Left ventricle myocardium inferior (tissue), 1 donor: ENCODE measurements around the gene MAML3. TPM values are rescaled to one million over a fixed set of nuclear protein-coding genes. Genes with fewer than 3 reads are reported as not detected.

ENCODE experiments used
- DNase-seq: peaks from one replicate; pipeline ENCODE4 v3.0.0-alpha.2; 2020
- H3K27ac ChIP-seq: fragments of 200-600 bp; replicated peaks from 2 replicates; pipeline ENCODE4 v1.8.0; 2021
- H3K27me3 ChIP-seq: fragments of 200-600 bp; 2 replicates; pipeline ENCODE4 v1.8.0; 2021; ENCODE audit warnings: low read depth
- H3K36me3 ChIP-seq: fragments of 200-600 bp; 2 replicates; pipeline ENCODE4 v1.8.0; 2021
- H3K4me1 ChIP-seq: fragments of 200-600 bp; 2 replicates; pipeline ENCODE4 v1.8.0; 2021
- H3K4me3 ChIP-seq: fragments of 200-600 bp; 2 replicates; pipeline ENCODE4 v1.8.0; 2021; ENCODE audit warnings: mild to moderate bottlenecking, moderate library complexity
- H3K9me3 ChIP-seq: fragments of 200-600 bp; replicated peaks from 2 replicates; pipeline ENCODE4 v1.8.0; 2021
- CTCF ChIP-seq: fragments of 200-600 bp; IDR thresholded peaks from 2 replicates; pipeline ENCODE4 v1.8.0; 2021; ENCODE audit warnings: antibody characterized with exemption, mild to moderate bottlenecking, borderline replicate concordance
- intact Hi-C: fragments of 100-400 bp; cut with micrococcal nuclease; formaldehyde crosslinking; loops from one replicate; pipeline ENCODE4 v1.11.0; 2022
- total RNA-seq: library from RNA; stranded (reverse); fragmentation: NEBNext Ultra II Directional; extraction: Animal tissue kit (Norgen Biotek cat#: 25700); gene quantifications from one replicate; pipeline ENCODE4 v1.2.1, GENCODE V29; 2021
- donor health status: DM: no; HTN: yes; CAD: no; lungs with severe emphysema.

Gene MAML3
- total RNA-seq, 1 donor from 2014 or later = 2.6 TPM

GRCh38 chr4:139972305-139972704 lies 181.7 kb downstream of the MAML3 start:
- H3K27me3 ChIP-seq = no peaks in the 10 kb centered on the region
- H3K36me3 ChIP-seq = no peaks in the 10 kb centered on the region
- no peak for DNase-seq
- TF ChIP-seq CTCF = no peak
- H3K27ac ChIP-seq = no peak overlapping the region
- peaks cover 33% of the 10 kb centered on the region for H3K4me1 ChIP-seq
- no peak overlapping the region for H3K4me3 ChIP-seq
- intact Hi-C loops = no loop called here
- H3K9me3 ChIP-seq = no peaks in the 10 kb centered on the region

- DNase-seq = no peak
- H3K4me1 ChIP-seq = peaks cover 22% of the 10 kb centered on the region
Observed at GRCh38 chr4:139971111-139971510, 182.9 kb downstream of the MAML3 start.

GRCh38 chr4:139969635-139970266 lies 184.2 kb downstream of the MAML3 start:
- no peaks in the 10 kb centered on the region for H3K9me3 ChIP-seq
- DNase-seq = no peak
- H3K27me3 ChIP-seq = no peaks in the 10 kb centered on the region
- peaks cover 25% of the 10 kb centered on the region for H3K4me1 ChIP-seq
- no peak overlapping the region for H3K27ac ChIP-seq
- H3K36me3 ChIP-seq = no peaks in the 10 kb centered on the region
- intact Hi-C loops = loop anchor here (5.0 kb wide), 1 partner anchor 47 kb away; no protein-coding TSS in a partner anchor
- no peak overlapping the region for H3K4me3 ChIP-seq
- no peak for TF ChIP-seq CTCF

More at GRCh38 chr4:139971111-139971510, 182.9 kb downstream of the MAML3 start:
- H3K27ac ChIP-seq = no peak overlapping the region
- H3K9me3 ChIP-seq = no peaks in the 10 kb centered on the region
- intact Hi-C loops = no loop called here
- no peak for TF ChIP-seq CTCF
- H3K4me3 ChIP-seq = no peak overlapping the region
- H3K27me3 ChIP-seq = no peaks in the 10 kb centered on the region
- no peaks in the 10 kb centered on the region for H3K36me3 ChIP-seq

GRCh38 chr4:139968831-139969230 lies 185.2 kb downstream of the MAML3 start:
- Histone ChIP-seq H3K4me3 (no peak overlapping the region), H3K9me3 (no peaks in the 10 kb centered on the region), H3K27me3 (no peaks in the 10 kb centered on the region), H3K27ac (no peak overlapping the region), H3K36me3 (no peaks in the 10 kb centered on the region), H3K4me1 (peaks cover 27% of the 10 kb centered on the region)
- intact Hi-C loops = loop anchor here (5.0 kb wide), 1 partner anchor 47 kb away; no protein-coding TSS in a partner anchor
- no peak for TF ChIP-seq CTCF
- DNase-seq = no peak

- H3K4me3 ChIP-seq = no peak overlapping the region
- H3K27me3 ChIP-seq = no peaks in the 10 kb centered on the region
- H3K4me1 ChIP-seq = peaks cover 37% of the 10 kb centered on the region
- DNase-seq = no peak
- no peaks in the 10 kb centered on the region for H3K9me3 ChIP-seq
- TF ChIP-seq CTCF = no peak
- no peak overlapping the region for H3K27ac ChIP-seq
- intact Hi-C loops = loop anchor here (5.0 kb wide), 1 partner anchor 44 kb away; no protein-coding TSS in a partner anchor
- no peaks in the 10 kb centered on the region for H3K36me3 ChIP-seq
Observed at GRCh38 chr4:139966383-139966782, 187.6 kb downstream of the MAML3 start.
